HG03575 (cell line): ENCODE results near the gene LRG1.
"Not testable (repeated sequence)": the region's sequence is repeated elsewhere in the genome, so short reads cannot be mapped to it uniquely, and the experiment has no call there.

ENCODE experiments used
- ATAC-seq: cut with Tn5 transposase; IDR thresholded peaks from one replicate; pipeline ENCODE4 v1.9.1; 2021; ENCODE audit not compliant: unreplicated experiment, insufficient number of reproducible peaks, low FRiP score; ENCODE audit errors: extremely low read depth

LRG1 gene

DNA sequence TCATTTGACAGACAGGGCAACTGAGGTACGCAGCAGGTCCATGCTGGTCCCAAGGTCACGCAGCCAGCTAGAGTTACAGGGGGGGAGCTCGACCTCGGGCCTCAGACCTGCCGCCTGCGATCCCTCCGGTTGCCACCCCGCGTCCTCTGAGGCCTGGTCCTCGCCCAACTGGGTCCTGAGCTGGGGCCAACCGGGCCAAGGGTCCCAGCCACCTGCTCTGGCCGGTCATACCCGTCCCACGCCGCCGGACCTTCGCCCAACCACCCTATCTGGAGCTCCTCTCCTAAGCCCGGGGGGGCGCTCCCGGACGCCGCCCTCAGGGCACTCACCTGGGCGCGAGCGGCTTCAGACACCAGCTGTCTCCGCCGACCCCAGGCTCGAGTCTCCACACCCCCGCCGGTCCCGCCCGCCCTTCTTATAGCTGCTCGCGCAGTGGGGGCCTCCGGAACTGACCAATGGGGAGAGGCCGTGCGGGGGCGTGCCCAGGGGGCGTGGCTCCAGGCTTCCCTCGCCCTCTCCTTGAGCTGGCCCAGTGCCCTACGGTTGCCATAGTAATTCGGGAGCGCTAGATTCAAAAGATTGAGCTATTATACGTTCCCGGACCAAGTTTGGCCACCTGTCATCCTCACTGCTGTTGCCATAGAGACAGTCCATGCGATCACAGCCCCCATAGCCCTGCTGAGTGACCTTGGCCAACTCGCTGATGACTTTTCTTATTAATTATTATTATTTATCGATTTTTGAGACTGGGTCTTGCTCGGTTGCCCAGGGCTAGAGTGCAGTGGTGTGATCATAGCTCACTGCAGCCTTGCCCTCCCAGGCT, 4.8 kb downstream of the LRG1 start, which contains the start of gene PLIN5:
PLIN5 (minus strand) TSS at position 389 of the 823 bp plus-strand sequence. CDS start 1,150 bp downstream, outside the sequence.
- no peak for ATAC-seq

DNA sequence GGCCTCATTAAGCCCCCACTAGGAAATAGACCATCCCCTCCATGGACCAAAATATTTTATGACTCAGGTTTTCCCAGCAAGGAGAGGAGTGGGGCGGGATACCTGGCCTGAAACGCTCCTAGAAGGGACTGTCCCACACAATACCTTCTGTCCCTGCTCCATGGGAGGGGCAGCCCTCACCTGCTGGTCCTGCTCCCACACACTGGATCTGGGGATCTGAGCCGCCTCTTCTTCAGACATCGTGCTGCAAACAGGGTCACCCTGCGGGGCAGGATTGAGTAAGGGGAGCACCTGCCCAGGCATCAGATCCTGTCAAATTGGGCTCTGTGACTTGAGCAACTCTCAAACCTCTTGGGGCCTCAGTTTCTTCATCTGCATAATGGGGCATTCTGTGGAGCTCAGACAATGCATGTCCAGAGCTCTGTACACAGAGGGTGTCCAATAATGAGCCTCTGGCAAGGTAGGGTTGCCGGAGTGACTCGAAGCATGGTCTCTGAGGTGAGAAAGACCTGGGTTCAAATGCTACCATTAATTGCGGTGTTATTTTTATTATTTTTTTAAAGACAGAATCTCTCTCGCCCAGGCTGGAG, 5.9 kb downstream of the LRG1 start:
- ATAC-seq: no peak

DNA sequence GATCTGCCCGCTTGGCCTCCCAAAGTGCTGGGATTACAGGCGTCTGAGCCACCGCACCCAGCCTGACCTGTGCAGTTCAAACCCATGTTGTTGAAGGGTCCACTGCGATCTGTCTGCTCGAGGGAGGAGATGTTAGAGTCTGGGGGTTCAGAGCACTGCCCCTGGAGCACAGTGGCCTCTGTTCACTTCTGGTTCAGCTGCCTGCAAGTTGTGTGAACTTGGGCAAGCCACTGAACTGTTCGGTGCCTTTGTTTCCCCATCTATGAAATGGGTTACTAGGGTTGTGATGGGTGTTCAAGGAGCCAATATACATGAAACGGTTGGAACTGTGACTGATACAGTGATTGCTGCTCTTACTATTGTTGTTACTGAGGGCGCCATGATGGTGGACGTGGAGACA, 6.5 kb downstream of the LRG1 start:
- no peak for ATAC-seq

DNA sequence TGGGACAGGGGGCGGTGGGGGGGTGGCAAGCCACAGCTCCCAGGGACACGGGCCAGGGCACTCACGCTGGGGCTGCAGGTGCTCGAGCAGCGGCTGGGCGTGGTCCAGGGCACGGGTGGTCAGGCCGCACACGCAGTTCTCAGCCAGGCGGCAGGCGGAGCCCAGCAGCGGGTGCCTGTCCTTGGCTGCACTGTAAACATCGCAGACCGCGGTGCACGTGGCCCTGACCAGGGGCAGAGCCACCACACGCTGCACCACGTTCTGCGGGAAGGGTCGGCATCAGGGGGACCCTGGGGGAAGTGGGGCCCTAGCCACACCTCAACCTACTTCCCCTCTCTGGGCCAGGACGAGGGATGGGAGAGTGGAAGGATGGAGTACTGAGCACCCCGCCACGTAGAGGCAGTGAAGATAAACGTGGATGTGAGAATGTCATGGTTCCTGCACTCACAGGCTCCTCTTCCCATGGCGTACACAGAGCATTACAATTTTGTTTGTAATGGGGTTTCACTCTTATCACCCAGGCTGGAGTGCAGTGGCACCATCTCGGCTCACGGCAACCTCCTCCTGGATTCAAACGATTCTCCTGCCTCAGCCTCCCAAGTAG, 8.2 kb downstream of the LRG1 start:
- no peak for ATAC-seq

DNA sequence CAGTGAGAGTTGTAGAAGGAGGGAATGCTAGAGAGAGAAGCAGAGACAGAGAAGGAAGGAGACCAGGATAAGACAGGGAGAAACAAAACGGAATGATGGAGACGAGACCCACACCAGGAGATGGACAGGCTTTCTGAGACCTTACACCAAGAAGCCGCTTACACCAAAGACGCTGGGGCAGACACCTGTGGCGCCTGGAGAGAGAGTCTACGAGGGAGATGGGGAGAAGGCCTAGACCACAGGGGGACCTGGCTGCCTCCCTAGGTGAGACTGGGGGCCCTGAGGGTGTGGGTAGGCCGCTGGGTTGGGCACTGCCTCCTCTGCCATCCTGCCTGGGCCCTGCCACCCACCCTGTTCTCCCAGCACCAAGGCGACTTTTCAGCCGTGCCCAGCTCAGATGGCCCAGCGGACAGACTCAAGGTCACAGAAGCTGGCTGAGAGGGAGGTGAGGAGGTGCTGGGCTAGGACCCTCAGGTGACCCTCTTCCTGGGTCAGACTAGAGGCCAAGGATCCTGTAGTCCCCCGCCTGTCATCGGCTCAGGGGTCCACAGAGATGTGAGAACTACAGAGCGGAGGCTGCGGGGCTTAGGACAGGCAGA, 9.8 kb downstream of the LRG1 start:
- ATAC-seq: no peak

DNA sequence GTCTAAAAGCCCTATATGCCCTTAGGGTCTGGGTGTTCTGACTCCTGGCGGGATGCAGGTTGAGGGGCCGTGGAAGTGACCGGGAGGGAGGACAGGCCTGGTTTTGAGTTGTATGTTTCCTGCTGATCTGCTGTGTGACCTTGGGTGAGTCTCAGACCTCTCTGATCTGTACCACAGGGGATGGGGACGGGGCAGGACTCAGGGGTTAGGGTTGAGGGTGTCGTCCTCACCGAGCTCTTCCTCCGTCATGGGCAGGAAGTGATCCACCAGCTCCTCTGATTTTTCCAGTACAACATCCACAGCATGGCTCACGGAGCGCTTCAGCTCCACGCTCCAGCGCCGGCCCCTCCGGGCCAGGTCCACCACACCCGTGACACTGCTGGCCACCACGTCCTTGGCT, 11.0 kb downstream of the LRG1 start:
- no peak for ATAC-seq

DNA sequence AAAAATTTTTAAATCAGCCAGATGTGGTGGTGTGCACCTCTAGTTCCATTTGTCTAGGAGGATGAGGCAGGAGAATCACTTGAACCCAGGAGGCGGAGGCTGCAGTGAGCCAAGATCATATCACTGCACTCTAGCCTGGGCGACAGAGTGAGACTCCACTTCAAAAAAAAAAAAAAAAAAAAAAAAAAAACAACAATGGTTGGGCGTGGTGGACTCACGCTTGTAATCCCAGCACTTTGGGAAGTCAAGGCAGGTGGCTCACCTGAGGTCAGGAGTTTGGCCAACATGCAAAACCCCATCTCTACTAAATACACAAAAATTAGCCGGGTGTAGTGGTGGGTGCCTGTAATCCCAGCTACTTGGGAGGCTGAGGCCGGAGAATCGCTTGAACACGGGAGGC, 12.5 kb downstream of the LRG1 start:
- ATAC-seq: not testable (repeated sequence)

DNA sequence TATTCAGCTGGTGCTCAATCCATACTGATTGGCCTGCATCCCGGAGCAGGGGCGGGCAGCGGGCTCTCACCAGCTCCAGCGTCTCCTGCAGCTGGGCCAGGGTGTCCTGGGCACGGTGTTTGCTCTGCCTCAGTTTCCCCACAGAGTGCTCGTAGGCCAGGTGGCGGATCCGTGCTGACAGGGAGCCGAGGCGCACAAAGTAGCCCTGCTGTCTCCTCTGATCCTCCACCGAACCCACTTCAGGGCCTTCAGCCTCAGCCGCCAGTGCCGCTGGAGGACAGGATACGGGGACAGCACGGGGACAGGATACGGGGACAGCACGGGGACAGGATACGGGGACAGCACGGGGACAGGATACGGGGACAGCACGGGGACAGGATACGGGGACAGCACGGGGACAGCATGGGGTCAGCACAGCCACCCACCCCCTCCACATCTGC, 14.3 kb downstream of the LRG1 start:
- ATAC-seq: no peak

DNA sequence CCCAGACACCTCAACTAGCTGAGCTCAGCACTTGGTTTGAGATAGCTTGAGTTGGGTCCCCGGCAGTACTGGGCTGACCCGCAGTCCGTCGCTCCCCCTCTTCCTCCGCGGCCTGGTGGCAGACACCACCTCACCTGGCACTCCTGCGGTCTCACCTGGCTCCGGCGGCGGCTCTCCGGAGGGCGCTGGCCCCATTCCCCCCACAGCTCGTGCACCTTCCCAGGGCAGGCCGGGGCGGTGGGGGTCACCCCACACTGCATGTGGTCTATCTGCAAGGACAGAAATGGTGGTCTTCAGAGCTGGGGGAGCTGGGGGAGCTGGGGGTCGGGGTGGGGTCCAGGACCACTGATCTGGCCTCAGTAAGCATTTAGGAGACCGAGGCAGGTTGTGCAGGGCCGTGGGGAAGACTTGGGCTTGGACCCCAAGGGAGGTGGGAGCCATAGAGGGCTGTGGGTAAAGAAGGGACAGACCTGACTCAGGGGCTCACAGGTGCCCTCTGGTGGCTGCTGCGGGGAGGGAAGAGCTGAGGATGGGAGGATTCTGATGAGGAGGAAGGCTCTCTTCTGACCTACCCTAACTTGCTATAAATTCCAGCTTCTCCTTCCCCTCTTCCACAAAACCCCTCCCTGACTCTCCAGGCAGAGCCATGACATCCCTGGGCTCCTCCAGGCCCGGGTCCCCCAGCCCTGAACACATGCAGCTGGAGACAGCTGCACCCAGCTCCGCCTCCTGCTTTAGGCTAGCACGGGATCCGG, 14.9 kb downstream of the LRG1 start:
- no peak for ATAC-seq

DNA sequence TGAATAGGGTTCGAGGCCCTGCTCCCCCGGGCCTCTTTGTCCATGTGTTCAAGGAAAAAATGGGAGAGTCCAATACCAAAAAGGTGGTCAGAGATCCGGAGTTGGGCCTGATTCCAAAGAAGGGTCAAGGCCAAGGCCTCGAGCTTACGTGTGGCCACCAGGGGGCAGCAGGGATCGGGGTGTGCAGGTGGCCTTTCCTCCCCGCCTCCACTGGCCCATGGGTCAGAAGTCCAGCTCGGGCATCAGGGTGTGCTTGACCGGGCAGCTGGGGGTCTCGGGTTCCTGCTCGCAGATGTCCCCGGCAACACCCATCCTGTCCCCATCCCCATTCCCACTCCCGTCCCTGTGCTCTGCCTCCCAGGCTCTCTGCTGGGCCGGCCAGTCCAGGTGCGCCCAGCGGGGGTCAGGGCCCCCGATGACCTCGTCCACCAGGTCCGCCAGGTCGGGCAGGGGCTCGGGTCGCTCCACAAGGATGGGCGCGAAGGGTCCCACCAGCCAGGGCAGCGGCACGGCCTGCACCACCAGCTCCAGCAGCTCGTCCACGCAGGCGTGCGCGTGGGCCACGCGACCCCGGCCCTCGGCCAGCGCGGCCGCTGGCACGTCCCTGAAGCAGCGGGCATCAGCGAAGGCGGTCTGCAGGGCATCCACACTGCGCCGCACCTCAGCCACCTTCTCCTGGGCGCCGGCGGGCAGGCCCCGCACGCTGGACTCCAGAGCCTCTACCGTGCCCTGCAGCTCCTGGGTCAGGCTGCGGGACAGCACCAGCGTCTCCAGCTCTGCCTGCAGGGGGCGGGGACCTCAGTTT, 16.3 kb downstream of the LRG1 start:
- ATAC-seq: no peak

DNA sequence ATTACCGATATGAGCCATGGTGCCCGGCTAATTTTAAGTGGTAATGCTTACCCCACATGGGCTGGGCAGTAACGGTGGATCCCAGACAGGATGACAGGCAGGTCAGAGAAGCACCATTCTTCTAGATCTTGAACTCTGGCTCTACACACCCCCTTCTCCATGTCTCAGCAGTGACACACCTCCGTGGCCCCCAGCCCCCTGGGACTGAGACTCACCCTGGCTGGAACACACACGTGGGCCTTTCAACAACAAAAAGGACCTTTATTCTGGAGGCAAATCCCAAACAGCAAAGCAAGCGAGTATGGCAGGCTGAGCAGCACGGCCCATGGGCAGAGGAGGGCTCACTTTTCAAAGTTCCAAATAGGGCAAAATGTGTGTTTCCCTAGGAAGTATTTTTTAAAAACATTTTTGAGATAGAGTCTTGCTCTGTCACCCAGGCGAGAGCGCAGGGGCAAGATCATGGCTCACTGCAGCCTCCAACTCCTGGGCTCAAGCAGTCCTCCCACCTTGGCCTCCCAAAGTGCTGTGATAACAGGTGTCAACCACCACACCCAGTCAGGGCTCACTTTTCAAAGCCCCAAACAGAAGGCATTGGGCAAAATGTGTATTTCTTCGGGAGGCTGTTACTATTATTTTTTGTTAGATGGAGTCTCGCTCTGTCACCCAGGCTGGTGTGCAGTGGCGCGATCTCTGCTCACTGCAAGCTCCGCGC, 17.4 kb downstream of the LRG1 start:
- no peak for ATAC-seq

DNA sequence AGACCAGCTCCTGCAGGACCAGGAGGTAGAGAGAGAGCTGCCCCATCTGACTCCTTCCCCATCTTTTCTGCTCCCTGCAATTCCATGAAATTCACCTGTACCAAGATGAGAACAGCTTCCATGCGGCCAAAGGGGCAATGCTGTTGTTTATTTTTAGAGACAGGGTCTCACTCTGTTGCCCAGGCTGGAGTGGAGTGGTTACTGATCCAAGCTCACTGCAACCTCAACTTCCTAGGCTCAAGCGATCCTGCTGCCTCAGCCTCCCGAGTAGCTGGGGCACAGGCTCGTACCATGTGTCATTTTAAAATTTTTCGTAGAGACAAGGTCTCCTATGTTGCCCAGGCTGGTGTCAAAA, 18.0 kb downstream of the LRG1 start:
- ATAC-seq: no peak

DNA sequence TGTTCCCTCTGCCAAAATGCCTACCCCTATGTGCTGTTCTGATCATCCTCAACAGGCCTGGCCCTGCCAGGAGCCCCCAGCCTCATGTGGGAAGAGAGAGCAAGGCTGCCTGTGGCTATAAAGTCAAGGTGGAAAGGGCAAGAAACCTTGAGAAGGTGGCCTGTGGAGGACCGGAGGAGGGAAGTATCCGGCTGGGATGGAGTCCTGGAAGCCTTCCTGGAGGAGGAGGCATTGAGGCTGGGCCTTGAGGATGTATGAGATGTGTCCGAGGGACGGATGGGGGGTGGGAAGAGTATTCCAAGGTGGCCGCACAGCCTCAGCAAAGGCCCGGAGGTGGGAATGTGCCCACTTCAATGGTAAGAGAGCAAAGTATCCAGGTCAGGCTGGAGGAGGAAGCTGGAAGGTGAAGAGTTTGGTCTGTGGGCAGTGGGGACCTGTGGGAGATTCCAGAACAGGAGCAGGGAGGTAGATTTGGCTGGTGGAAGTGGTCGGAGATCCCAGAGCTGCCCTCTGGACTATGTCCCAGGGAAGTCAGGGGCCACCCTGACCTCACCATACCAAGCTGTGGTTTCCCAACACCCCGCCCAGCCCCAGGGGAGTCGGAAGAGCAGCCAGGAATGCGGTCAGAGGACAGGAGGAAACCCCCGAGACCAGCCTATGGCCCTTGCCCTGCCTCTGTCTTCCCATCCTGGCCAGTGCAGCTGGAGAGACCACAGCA, 18.5 kb downstream of the LRG1 start:
- no peak for ATAC-seq

DNA sequence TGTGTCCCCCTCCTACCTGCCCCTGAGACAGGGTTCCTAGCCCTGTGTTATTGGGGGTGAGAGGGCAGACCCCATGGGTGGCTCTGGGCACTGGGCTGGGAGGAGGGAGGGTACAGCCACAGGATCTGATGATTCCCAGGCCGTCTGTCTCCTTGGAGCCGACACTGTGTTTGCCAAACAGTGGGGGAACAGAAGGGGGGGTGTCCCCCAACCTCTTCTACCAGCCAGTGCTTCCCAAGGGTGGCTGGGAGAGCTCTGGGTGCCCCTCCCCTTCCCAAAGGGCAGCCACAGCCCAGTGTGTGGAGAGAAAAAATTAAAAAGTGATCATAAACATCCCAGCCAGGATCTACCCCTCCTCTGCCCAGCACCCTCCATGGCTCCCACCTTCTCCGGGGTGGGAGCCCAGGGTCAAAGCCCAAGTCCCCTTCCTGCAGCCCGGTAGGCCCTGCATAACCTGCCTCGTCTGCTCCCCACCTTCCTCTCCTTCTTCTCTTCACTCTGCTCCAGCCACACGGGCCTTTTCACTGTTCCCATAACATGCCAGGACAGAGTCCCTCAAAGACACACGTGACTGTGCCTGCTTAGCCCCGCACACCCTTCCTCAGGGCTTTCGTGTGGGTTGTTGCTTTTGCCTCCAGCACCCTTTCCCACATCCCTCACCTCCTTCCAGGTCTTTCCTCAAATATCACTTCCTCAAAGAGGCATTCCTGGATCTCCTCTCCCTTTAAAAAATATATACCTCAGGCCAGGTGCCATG, 20.1 kb downstream of the LRG1 start:
- ATAC-seq: no peak

DNA sequence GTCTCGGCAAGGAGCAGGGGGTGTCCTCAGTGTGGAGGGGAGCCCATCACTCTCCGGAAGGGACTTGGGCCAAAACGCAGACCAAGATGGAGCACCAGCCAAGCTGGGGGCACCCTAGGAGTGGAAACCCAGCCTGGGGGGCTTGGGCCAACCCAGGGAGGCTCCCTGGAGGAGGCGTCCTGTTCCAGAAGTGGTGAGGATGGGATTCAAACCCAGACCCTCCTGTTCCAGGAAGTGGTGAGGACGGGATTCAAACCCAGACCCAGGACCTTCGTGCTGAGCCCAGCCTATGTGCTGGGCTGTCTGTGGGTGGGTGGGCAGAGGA, 20.7 kb downstream of the LRG1 start:
- no peak for ATAC-seq

DNA sequence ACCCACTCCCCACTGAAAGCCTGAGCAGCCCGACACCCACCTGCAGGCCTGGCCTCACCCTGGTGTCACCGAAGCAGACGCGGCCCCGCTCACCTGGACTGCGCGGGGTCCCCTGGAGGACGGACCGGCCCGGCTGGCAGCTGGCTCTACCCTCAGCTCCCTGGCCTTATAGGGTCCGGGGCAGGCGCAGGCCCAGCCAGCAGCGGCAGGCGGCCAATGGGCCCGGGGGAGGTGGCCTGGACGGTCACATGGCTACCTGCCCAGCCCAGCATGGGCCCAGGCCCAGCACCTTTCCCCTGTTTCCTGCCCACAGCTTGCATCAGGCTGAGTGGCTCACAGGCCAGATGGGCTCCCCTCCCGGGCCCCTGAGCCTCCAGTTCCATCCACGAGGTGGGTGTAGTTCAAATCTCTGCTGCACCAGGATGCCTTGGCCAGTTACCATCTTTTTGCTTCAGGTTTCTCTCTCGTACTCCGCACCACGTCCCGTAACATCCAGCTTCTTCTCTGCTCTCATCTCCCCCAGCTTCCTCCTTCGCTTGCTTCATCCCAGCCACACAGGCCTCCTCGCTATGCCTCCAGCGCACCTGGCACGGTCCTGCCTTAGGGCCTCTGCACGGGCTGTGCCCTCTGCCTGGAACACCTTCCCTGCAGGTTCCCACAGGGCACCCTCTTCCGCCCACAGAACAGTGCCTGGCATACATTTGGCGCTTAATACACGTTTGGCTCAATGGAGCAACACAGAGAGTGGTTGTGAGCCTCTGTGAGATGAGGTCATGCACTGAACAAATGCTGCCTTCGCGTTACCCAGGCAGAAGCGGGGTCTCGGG, 21.3 kb downstream of the LRG1 start, which contains the start of gene PLIN4:
PLIN4 (minus strand) TSS at position 142 of the 827 bp plus-strand sequence. CDS start 214 bp downstream, outside the sequence.
- ATAC-seq: no peak
